Lower leg skin (tissue), 4 donors: ENCODE results near the gene GOLGA3. TPM values are rescaled to one million over a fixed set of nuclear protein-coding genes. Genes with fewer than 3 reads are reported as not detected.

ENCODE experiments used
- DNase-seq, 2 donors: peaks; one replicate each; pipeline ENCODE4 v3.0.0-alpha.2; 2019; ENCODE audit warnings: low spot score in 2 of 2
- H3K4me3 ChIP-seq: fragments of 200-600 bp; sonication (generic); 2 replicates; pipeline ENCODE4 v1.5.1; 2017; ENCODE audit warnings: mild to moderate bottlenecking, low read depth; ENCODE audit not compliant: poor library complexity, severe bottlenecking
- POLR2A ChIP-seq, 2 donors: fragments of 450-650 bp; IDR thresholded peaks; one replicate each; pipeline ENCODE4 v1.6.1; 2016 to 2017; ENCODE audit warnings: antibody characterized with exemption in 2 of 2, mild to moderate bottlenecking in 1 of 2, moderate library complexity in 1 of 2
- WGBS, 2 donors: methylation state at CpG; one replicate each; pipeline ENCODE4 v1.1.5; 2018; 5-methylcytosine and 5-hydroxymethylcytosine counted together
- intact Hi-C: fragments of 100-400 bp; cut with DNase I; formaldehyde crosslinking; loops from one replicate; pipeline ENCODE4 v1.15.0; 2023; ENCODE audit warnings: low total_unique reads
- total RNA-seq, 4 donors: library from RNA; depleted of rRNA; stranded (reverse); fragments of >200 nt; gene quantifications; one replicate each; pipeline ENCODE4 v1.1.0, GENCODE V29; 2016
- TF ChIP-seq, protein P1 (sequence below), 3 donors: fragments of 450-650 bp; IDR thresholded peaks; one replicate each; pipeline ENCODE4 v1.5.1; 2016; ENCODE audit warnings: antibody characterized with exemption in 3 of 3, mild to moderate bottlenecking in 3 of 3, moderate library complexity in 2 of 3

The GOLGA3 gene
- total RNA-seq, 4 donors from 2014 or later, result 44.5 to 81.0 (median 74.7) TPM

DNA sequence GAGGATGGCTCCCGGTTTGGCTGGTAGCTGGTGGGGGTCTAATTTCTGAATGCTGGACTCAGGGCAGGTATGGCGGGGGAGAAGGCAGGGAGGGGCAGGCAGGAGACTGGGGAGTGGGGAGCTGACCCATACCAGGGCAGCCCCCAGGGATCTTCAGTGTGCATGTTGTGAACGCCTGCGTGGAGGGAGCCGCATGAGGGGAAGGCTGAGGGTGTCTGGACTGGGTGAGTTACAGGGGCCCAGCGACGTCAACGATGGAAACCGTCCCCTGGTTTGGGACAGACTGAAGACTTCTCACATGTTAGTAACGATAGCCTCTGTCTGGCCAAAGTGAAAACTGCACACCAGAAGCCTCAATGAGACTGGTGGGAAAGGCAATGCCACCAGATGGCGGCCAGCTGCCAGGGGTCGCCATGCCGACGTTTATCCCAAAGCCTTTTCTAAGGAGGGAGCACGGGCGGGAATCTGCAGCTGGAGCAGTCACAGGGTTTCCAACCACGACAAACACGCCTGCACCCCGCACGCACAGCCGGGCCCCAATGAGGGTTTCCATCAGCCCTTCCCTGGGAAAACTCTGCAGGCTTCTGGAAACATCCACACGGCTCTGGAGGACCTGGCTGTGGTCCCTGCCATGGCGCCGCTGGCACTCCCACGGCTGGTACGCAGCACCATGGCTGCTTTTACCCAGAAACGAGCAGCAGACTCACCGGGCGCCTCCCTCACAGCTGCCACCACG is 104.0 kb downstream of the GOLGA3 start:
- DNase-seq, result no peak
- WGBS, 2 donors, result 79 to 82% methylated on average over 15 to 30 of the region's 30 CpGs
- intact Hi-C loops, result no loop called here
- no peak overlapping the region for H3K4me3 ChIP-seq
- TF ChIP-seq, protein P1, sequence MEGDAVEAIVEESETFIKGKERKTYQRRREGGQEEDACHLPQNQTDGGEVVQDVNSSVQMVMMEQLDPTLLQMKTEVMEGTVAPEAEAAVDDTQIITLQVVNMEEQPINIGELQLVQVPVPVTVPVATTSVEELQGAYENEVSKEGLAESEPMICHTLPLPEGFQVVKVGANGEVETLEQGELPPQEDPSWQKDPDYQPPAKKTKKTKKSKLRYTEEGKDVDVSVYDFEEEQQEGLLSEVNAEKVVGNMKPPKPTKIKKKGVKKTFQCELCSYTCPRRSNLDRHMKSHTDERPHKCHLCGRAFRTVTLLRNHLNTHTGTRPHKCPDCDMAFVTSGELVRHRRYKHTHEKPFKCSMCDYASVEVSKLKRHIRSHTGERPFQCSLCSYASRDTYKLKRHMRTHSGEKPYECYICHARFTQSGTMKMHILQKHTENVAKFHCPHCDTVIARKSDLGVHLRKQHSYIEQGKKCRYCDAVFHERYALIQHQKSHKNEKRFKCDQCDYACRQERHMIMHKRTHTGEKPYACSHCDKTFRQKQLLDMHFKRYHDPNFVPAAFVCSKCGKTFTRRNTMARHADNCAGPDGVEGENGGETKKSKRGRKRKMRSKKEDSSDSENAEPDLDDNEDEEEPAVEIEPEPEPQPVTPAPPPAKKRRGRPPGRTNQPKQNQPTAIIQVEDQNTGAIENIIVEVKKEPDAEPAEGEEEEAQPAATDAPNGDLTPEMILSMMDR (IDR thresholded peaks at IDR 0.05), result no peak
- no peak for TF ChIP-seq POLR2A (IDR thresholded peaks at IDR 0.05)

DNA sequence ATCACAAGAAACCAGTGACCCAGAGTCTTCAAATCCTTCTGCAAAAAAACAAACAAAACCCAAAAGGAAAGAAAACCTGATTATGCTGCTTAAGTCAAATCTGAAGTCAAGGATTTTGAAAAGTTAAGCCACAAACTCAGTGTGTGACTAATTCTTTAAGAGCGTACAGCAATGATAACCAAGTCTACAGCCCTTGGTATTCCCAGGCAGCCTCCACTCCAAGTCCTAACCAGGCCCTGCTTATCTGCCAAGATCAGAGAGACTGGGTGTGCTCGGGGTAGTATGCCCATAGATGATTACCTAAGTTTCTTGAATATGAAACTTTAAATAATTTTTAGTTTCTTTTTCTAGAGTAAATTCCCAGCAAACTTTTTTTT is 104.9 kb downstream of the GOLGA3 start:
- no peak for DNase-seq
- TF ChIP-seq POLR2A (IDR thresholded peaks at IDR 0.05), result no peak
- TF ChIP-seq, protein P1 (IDR thresholded peaks at IDR 0.05), result no peak
- 82 to 98% methylated on average over 2 of the region's 2 CpGs for WGBS, 2 donors
- intact Hi-C loops, result no loop called here
- no peak overlapping the region for H3K4me3 ChIP-seq

DNA sequence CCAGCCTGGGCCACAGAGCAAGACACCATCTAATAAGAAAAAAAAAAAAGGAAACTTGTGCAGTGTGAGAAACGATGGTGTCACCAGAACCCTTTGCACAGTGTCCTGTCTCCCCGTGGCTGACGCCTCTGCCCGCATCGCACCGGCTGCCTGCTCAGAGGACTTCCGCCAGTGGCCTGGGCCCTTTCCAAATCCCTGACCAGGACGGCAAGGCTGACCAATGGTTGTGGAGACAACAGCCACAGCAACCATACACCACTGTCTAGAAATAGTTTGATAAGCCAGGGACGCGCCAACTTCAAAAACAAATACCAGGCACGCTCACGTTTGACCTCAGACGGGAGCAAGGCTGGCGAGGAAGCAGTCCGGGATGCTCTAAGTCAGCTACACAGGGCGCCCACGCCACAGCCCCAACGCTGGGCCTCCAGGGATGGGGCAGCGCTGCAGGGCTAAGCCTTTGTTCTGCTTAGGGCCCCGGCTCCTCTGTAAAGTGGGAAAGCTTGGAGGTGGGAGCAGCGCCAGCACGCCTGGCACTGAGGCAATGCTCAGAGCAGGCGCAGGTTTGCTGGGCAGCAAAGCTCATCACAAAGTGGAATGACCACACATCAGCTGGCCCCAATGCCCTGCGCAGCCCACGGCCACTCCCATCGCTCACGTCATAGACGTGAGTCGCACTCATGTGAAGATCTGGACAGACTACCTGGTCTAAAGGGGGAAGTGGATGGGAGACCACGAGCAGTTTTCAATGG is 105.5 kb downstream of the GOLGA3 start:
- DNase-seq, result no peak
- intact Hi-C loops, result no loop called here
- WGBS, 2 donors, result 91 to 93% methylated on average over 30 of the region's 30 CpGs
- no peak overlapping the region for H3K4me3 ChIP-seq
- TF ChIP-seq, protein P1 (IDR thresholded peaks at IDR 0.05), result no peak
- TF ChIP-seq POLR2A (IDR thresholded peaks at IDR 0.05), result no peak

DNA sequence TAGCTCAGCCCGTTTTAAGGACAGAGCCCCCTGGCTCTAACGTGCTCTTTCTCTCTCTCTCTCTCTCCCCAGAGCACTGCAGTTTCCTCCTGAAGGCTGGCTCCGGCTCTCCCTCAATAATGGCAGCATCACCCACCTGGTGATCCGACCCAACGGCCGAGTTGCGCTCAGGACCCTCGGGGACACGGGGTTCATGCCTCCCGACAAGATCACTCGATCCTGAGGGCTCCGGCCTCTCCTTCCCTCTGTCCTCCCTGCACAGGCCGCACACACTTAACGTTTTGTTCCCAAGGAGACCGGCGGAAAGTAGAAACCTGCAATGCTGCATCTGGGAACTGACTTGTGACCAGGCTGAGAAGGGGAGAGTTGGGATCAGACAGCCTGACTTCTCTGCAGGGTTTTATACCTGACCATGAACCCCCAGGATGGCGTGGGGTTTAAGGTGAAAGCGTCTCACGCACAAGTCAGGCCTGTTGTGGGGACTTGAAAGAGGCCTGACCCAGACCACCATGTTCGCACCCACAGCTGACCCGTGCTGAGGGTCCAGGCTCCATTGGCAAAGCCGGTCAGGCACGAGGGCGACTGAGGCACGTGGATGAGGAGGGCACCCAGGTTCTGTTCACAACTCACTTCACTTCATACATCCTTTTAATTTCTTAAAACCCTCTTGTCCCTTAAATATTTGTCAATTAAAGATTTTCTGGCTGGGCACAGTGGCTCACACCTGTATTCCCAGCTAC is 107.9 kb downstream of the GOLGA3 start:
- 93 to 96% methylated on average over 25 of the region's 25 CpGs for WGBS, 2 donors
- no peak overlapping the region for H3K4me3 ChIP-seq
- no peak for TF ChIP-seq POLR2A (IDR thresholded peaks at IDR 0.05)
- TF ChIP-seq, protein P1 (IDR thresholded peaks at IDR 0.05), result no peak
- DNase-seq, result no peak
- intact Hi-C loops, result no loop called here

DNA sequence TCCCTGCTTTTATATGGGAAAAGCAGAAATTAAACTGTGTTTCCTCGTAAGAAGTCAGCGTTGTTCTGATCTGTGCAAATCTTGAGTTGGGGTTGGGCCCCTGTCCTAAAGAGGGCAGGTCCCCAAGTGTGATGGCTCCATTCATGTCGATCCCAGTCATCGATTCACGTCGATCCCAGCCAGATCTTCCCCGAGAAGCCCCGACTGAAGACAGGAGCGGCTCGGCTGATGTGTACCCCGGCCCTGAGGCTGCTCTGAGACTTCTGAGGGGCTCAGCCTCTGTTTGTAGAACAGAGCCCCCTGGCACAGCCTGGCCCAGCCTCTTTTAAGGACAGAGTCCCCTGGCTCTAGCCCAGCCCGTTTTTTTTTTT is 108.7 kb downstream of the GOLGA3 start:
- 92 to 93% methylated on average over 12 of the region's 12 CpGs for WGBS, 2 donors
- DNase-seq, result no peak
- intact Hi-C loops, result no loop called here
- TF ChIP-seq, protein P1 (IDR thresholded peaks at IDR 0.05), result no peak
- no peak for TF ChIP-seq POLR2A (IDR thresholded peaks at IDR 0.05)
- H3K4me3 ChIP-seq, result no peak overlapping the region
